ENCODE data around the gene CNKSR3. TPM values are rescaled to one million over a fixed set of nuclear protein-coding genes. Genes with fewer than 3 reads are reported as not detected.
A peak's percentile ranks its signal among the peaks of the same experiment; 100 is the strongest.

Gene CNKSR3
- total RNA-seq, 6 experiments from 2014 or later = 15.3 to 21.7 (median 18.7) TPM

DNA sequence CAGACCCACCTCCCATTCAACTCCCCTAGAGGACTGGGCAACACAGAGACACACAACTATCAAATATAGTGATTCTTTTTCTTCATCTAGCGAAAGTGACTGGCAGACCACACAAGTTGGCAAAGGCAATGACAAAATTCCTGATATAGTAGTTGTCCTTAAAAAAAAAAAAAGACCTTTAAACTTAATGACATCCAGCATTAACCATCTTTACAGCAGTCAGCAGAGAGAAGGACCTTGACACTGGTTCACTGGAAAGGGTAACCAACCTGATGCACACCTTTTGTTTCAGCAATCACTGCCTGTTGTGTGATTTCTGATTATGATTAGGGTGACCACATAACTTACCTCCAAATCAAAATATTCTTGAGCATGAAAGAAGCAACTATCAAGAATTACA, 1.7 kb upstream of the CNKSR3 start:
- TF ChIP-seq, protein P1, sequence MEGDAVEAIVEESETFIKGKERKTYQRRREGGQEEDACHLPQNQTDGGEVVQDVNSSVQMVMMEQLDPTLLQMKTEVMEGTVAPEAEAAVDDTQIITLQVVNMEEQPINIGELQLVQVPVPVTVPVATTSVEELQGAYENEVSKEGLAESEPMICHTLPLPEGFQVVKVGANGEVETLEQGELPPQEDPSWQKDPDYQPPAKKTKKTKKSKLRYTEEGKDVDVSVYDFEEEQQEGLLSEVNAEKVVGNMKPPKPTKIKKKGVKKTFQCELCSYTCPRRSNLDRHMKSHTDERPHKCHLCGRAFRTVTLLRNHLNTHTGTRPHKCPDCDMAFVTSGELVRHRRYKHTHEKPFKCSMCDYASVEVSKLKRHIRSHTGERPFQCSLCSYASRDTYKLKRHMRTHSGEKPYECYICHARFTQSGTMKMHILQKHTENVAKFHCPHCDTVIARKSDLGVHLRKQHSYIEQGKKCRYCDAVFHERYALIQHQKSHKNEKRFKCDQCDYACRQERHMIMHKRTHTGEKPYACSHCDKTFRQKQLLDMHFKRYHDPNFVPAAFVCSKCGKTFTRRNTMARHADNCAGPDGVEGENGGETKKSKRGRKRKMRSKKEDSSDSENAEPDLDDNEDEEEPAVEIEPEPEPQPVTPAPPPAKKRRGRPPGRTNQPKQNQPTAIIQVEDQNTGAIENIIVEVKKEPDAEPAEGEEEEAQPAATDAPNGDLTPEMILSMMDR (IDR thresholded peaks at IDR 0.05) = no peak
- Mint-ChIP-seq H3K4me3 (peak overlapping the region; percentile 90; the same call in 1 of the 2 replicates), H3K27ac (no peak overlapping the region), H3K36me3 (ENCODE audit: low read depth) (peaks cover 6% of the 10 kb centered on the region; the same call in 1 of the 2 replicates), H3K9me3 (no peaks in the 10 kb centered on the region), H3K4me1 (ENCODE audit: low read depth) (peaks cover 39% of the 10 kb centered on the region), H3K27me3 (ENCODE audit: insufficient read depth) (no peaks in the 10 kb centered on the region)
- DNase-seq = no peak

DNA sequence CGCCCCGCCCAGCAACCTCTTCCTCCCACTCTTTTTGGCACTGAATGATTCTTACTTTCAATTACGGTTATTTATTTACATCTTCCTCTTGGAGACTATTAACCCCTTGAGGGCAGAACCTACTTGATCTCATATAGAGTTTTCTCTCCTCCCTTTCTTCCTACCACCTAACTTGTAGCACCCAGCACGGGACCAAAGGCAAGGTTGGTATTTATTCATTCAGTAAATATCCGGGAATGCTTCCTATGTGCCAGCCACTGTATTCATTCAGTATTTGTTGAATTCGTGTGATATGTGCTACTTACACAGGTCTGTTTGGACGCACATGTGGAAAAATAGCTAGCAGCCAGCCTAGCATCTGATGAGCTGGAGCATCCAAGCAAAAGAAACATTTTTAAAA, 1.3 kb upstream of the CNKSR3 start:
- DNase-seq = no peak

DNA sequence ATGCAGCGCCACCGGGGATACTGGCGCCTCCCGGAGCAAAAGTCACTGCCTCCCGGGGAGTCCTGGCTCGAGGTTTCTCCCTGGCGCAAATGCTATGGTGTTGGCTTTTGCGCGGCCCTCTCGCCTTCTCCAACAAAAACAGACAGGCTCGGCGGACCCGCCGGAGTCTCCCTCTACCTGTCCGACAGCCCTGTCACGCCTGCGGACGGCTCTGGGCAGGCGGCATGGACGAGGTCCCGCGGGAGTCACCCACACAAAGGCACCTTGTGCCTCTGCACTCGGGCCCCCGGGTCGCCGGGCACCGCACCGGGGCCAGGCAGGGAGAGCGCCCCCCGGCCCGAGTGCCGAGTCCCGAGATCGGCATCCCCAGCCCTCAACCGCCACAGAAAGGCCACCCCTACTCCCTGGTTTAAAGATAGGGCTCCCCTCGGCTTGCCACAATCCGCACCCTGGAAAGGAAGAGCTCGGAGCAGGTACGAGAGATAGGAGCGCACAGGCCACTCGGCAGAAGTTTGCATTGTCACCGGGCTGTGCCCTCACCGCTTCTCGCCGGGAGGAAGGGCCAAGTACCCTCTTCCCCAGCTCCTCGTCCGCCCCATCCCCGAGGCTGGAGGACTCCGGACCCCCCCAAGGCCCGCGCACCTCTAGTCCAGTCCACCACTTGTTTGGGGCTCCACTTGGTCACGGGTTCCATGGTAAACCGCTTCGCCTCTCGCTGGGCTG, 903 bp downstream of the CNKSR3 start:
- no peak for DNase-seq
- Mint-ChIP-seq H3K36me3 (ENCODE audit: low read depth) (peaks cover 20% of the 10 kb centered on the region), H3K4me1 (ENCODE audit: low read depth) (peaks cover 33% of the 10 kb centered on the region), H3K9me3 (no peaks in the 10 kb centered on the region), H3K4me3 (peak overlapping the region; percentile 90), H3K27me3 (ENCODE audit: insufficient read depth) (no peaks in the 10 kb centered on the region), H3K27ac (peak overlapping the region; percentile 52)
- TF ChIP-seq, protein P1 (IDR thresholded peaks at IDR 0.05) = peak; percentile 20; the same call in 1 of the 2 replicates

More for the DNA sequence above, 1.3 kb upstream of the CNKSR3 start:
- Mint-ChIP-seq H3K9me3 (no peaks in the 10 kb centered on the region), H3K4me1 (ENCODE audit: low read depth) (peaks cover 39% of the 10 kb centered on the region), H3K27me3 (ENCODE audit: insufficient read depth) (no peaks in the 10 kb centered on the region), H3K36me3 (ENCODE audit: low read depth) (peaks cover 9% of the 10 kb centered on the region), H3K27ac (no peak overlapping the region; the same call in 1 of the 2 replicates), H3K4me3 (peak overlapping the region; percentile 90)
- TF ChIP-seq, protein P1 (IDR thresholded peaks at IDR 0.05) = no peak

DNA sequence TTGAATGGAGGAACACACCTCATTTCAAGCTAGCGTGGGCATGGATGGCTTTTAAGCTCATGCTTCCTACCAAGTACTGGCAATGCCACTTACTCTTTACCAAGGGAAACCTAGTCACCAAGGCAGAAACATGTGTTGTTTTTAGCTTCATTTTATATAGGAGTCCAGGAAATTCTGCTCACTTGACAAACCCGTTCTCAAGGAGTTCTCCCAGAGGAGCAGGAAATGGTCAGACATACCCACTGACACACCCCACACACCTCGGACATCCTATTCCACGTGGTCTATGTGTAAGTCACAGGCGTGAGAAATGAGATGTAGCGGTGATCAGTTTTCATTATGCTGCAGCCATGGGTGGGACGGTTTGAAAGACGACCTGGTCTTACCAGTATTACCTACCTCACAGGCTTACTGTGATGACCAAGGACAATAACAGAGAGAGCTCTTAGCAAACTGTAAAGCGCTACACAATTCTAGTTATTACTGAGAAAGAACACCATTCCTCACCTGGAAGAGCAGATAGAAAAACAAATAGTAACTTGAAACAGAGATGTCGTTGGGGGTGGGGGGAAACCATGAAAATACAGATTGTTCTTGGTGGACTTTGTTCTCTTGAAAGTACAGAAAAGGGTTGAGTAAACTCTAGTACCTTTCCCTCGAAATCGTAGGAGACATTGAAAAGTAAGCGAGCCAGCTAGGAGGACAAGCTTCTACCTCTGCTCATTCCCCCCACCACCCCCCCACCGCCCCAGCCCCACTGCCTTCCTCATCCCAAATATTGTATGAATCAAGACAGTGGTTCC, 1.7 kb downstream of the CNKSR3 start:
- TF ChIP-seq, protein P1 (IDR thresholded peaks at IDR 0.05) = no peak
- no peak for DNase-seq
- Mint-ChIP-seq H3K27ac (peak overlapping the region; percentile 56), H3K4me1 (ENCODE audit: low read depth) (peaks cover 33% of the 10 kb centered on the region), H3K36me3 (ENCODE audit: low read depth) (peaks cover 20% of the 10 kb centered on the region), H3K9me3 (no peaks in the 10 kb centered on the region), H3K4me3 (peak overlapping the region; percentile 90), H3K27me3 (ENCODE audit: insufficient read depth) (no peaks in the 10 kb centered on the region)

DNA sequence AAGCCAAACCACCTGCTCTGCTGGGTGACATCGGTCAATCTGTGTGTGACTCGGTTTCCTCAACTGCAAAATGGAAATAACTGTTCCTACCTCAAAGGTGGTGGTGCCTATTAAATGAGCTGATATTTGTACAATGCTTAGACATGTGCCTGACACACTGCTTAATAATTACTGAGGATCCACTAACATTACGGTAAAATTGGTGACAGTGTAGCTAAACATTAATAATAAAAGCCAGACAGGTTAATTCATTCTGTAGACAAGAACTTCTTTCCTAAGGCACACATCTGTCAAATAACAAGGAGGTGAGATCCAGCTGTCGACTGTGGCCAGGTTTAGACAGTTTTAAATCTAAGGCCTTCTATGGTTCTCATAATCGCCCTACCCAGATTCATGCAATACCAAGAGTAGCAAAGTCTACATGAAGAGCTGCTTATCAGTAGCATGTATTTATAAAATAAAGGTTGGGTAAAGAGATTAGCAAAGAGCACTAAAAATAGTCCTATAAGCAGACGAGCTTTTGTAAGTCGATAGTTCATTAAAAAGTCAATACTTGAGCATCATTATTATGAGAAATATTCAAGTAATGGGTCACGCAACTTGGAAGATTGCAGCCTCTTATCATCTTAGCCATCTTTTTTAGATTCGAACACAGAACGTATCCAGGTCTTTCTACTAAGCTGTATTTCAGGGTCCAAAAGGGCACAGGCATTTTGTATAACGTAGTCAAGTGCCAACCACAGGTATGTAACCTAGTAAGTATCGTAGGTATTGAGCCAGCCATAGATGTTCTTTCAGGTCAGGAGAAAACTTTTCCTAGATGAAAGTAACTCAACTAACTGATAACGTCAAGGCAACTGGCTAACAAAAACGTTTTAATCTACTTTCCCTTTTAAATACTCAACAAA, 3.2 kb downstream of the CNKSR3 start:
- Mint-ChIP-seq H3K36me3 (ENCODE audit: low read depth) (peaks cover 26% of the 10 kb centered on the region), H3K4me3 (0 out of 2 replicates have a peak overlapping the region, but pooled peaks have one; percentile 34), H3K27ac (no peak overlapping the region), H3K27me3 (ENCODE audit: insufficient read depth) (no peaks in the 10 kb centered on the region), H3K9me3 (no peaks in the 10 kb centered on the region), H3K4me1 (ENCODE audit: low read depth) (peaks cover 37% of the 10 kb centered on the region)
- TF ChIP-seq, protein P1 (IDR thresholded peaks at IDR 0.05) = no peak
- DNase-seq = no peak
